Mononuclear cell (primary cell): ENCODE measurements around the gene ASIC2. TPM values are rescaled to one million over a fixed set of nuclear protein-coding genes. Genes with fewer than 3 reads are reported as not detected.
"Not testable (repeated sequence)": the region's sequence is repeated elsewhere in the genome, so short reads cannot be mapped to it uniquely, and the experiment has no call there.

Experiments used
- H3K27me3 ChIP-seq: 2 replicates; pipeline ENCODE4 v1.6.0; 2011; ENCODE audit warnings: low read length, control low read depth; ENCODE audit not compliant: insufficient read depth
- H3K4me1 ChIP-seq: 2 replicates; pipeline ENCODE4 v1.5.1; 2011; ENCODE audit warnings: mild to moderate bottlenecking, low read length, control low read depth; ENCODE audit not compliant: insufficient read depth
- H3K4me3 ChIP-seq: 2 replicates; pipeline ENCODE4 v1.5.1; 2011; ENCODE audit warnings: mild to moderate bottlenecking, low read length, moderate library complexity
- H3K9me3 ChIP-seq: 2 replicates; pipeline ENCODE4 v1.5.1; 2011; ENCODE audit warnings: low read depth, mild to moderate bottlenecking, control low read depth, low read length
- total RNA-seq: library from RNA; depleted of rRNA; stranded (reverse); fragments of >200 nt; gene quantifications from one replicate; pipeline ENCODE4 v1.2.3, GENCODE V29; 2012

ASIC2 gene
- total RNA-seq, 1 donor: not detected

GRCh38 chr17:32993977-32994376 is 299.1 kb downstream of the ASIC2 start:
- H3K4me1 ChIP-seq: peaks cover 4% of the 10 kb centered on the region
- H3K27me3 ChIP-seq: peaks cover 2% of the 10 kb centered on the region
- H3K4me3 ChIP-seq: no peak overlapping the region
- H3K9me3 ChIP-seq: no peaks in the 10 kb centered on the region

DNA sequence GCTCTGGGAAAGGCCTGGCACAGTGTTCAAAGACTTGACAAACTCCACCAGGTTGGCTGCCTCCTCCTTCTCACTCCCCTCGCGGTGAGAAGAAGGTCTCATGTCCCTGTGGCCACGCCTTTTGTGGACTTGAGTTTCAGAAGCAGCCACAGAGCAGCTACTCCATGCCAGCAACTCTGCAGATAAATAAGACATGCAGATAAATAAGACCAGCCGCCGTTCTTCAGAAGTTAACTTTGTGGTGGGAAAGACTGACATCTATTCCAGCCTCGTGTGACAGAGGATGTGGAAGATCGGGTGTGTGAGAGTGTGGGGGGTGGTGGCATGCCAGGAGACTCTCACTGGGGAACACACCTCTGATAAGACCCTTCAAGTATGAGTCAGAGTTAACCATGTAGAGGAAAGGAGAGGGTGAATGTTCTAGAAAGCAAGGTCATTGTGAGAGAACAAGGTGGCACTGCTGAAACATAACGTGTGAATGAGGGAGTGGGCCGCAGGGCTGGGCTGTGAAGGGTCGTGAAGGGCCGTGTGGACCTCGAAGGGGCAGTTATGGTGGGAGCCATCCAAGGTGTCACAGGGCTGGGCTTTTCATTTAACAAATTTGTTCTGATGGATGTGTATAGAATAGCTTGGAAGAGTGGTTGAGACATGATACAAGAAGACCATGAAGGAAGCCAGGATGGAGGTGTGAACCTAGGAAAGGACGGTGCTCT is 300.6 kb downstream of the ASIC2 start:
- Histone ChIP-seq H3K9me3 (no peaks in the 10 kb centered on the region), H3K27me3 (no peaks in the 10 kb centered on the region)

GRCh38 chr17:32988481-32989101 is 304.5 kb downstream of the ASIC2 start:
- no peaks in the 10 kb centered on the region for H3K27me3 ChIP-seq
- H3K9me3 ChIP-seq: no peaks in the 10 kb centered on the region
- no peak overlapping the region for H3K4me3 ChIP-seq
- H3K4me1 ChIP-seq: no peaks in the 10 kb centered on the region

More for the DNA sequence above, 300.6 kb downstream of the ASIC2 start:
- Histone ChIP-seq H3K4me3 (no peak overlapping the region), H3K4me1 (no peaks in the 10 kb centered on the region)

DNA sequence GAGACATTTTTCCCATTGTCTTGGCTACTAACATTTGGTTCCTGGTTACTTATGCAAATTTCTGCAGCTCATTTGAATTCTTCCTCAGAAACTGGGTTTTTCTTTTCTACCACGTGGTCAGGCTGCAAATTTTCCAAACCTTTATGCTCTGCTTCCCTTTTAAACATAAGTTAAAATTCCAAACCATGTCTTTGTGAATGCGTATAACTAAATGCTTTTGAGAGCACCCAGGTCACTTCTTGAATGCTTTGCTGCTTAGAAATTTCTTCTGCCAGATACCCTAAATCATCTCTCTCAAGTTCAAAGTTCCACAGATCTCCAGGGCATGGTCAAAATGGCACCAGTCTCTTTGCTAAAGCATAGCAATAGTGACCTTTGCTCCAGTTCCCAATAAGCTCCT is 305.2 kb downstream of the ASIC2 start:
- H3K4me1 ChIP-seq, H3K27me3 ChIP-seq, H3K9me3 ChIP-seq, H3K4me3 ChIP-seq: not testable (repeated sequence)

- not testable (repeated sequence) for H3K9me3 ChIP-seq
Measured at GRCh38 chr17:32987453-32987805, 305.7 kb downstream of the ASIC2 start.

GRCh38 chr17:32985050-32985756 is 307.9 kb downstream of the ASIC2 start:
- Histone ChIP-seq H3K27me3 (no peaks in the 10 kb centered on the region), H3K4me3 (no peak overlapping the region), H3K9me3 (no peaks in the 10 kb centered on the region)

More at GRCh38 chr17:32987453-32987805, 305.7 kb downstream of the ASIC2 start:
- H3K4me3 ChIP-seq, H3K27me3 ChIP-seq, H3K4me1 ChIP-seq: not testable (repeated sequence)

GRCh38 chr17:32981611-32982010 is 311.5 kb downstream of the ASIC2 start:
- not testable (repeated sequence) for H3K4me1 ChIP-seq, H3K9me3 ChIP-seq, H3K4me3 ChIP-seq, H3K27me3 ChIP-seq

More at GRCh38 chr17:32985050-32985756, 307.9 kb downstream of the ASIC2 start:
- no peaks in the 10 kb centered on the region for H3K4me1 ChIP-seq

DNA sequence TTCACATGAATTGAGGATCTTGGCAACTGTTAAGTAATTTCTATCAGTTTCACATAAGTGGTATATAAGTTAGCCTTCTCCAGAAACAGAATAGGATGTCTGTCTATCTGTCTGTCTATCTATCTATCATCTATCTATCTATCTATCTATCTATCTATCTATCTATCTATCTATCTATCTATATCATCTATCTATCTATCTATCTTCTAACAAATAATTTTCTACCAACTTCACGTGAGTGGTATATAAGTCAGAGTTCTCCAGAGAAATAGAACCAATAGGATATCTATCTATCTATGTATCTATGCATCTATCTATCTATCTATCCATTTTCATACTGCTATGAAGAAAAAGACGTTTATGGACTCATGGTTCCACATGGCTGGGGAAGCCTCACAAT is 312.9 kb downstream of the ASIC2 start:
- Histone ChIP-seq H3K4me1 (no peaks in the 10 kb centered on the region), H3K9me3 (no peaks in the 10 kb centered on the region), H3K27me3 (no peaks in the 10 kb centered on the region), H3K4me3 (no peak overlapping the region)

- H3K4me1 ChIP-seq: no peaks in the 10 kb centered on the region
- H3K4me3 ChIP-seq: no peak overlapping the region
- no peaks in the 10 kb centered on the region for H3K27me3 ChIP-seq
- H3K9me3 ChIP-seq: no peaks in the 10 kb centered on the region
Measured at GRCh38 chr17:32976605-32977004, 316.5 kb downstream of the ASIC2 start.

GRCh38 chr17:32976131-32976530 is 317.0 kb downstream of the ASIC2 start:
- no peaks in the 10 kb centered on the region for H3K4me1 ChIP-seq
- no peak overlapping the region for H3K4me3 ChIP-seq
- H3K9me3 ChIP-seq: no peaks in the 10 kb centered on the region
- H3K27me3 ChIP-seq: no peaks in the 10 kb centered on the region

DNA sequence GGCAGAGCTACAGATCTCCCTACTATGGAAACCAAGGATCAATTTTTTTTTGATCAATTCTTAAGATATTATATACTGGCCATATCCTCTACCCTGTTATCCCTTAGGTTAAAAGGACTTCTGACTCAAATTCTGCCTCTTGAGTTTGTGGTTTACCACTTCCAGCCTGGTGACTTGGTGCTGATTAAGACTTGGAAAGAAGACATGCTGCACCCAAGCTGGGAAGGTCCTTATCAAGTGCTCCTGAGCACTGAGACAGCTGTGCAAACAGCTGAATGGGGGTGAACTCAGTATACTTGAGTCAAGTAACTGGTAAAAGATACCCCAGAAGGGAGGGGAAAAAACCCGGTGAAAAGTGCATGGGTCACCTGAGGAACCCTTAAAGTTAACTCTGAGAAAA is 321.9 kb downstream of the ASIC2 start:
- Histone ChIP-seq H3K4me1 (no peaks in the 10 kb centered on the region), H3K4me3 (no peak overlapping the region), H3K9me3 (no peaks in the 10 kb centered on the region)

DNA sequence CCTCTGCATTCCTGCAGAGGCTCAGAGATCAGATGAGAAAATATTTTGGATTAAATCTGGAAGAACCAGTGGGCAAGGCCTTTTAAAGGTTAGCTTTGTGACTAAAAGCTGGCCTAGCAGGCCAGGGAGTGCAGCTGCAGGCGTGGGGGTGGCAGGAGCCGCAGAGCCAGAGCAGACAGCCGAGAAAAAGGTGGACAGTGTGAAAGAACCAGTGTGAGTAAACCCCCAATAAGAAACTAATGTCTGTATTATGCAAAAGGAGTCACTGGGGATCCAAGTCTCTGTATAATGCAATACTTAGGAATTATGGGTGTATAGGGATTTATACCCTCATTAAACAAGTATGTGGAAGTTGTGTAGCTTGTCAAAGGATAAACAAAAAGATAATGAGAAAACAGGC is 322.8 kb downstream of the ASIC2 start:
- no peaks in the 10 kb centered on the region for H3K4me1 ChIP-seq
- H3K4me3 ChIP-seq: no peak overlapping the region
- no peaks in the 10 kb centered on the region for H3K27me3 ChIP-seq
- no peaks in the 10 kb centered on the region for H3K9me3 ChIP-seq

More for the DNA sequence above, 321.9 kb downstream of the ASIC2 start:
- no peaks in the 10 kb centered on the region for H3K27me3 ChIP-seq

GRCh38 chr17:32969231-32969630 is 323.9 kb downstream of the ASIC2 start:
- not testable (repeated sequence) for H3K4me3 ChIP-seq, H3K27me3 ChIP-seq, H3K4me1 ChIP-seq, H3K9me3 ChIP-seq

- no peaks in the 10 kb centered on the region for H3K9me3 ChIP-seq
- no peaks in the 10 kb centered on the region for H3K4me1 ChIP-seq
- H3K27me3 ChIP-seq: peaks cover 2% of the 10 kb centered on the region
- H3K4me3 ChIP-seq: no peak overlapping the region
Measured at GRCh38 chr17:32964541-32964940, 328.6 kb downstream of the ASIC2 start.
